ENCODE results near the gene PTPRJ.

Gene PTPRJ

DNA sequence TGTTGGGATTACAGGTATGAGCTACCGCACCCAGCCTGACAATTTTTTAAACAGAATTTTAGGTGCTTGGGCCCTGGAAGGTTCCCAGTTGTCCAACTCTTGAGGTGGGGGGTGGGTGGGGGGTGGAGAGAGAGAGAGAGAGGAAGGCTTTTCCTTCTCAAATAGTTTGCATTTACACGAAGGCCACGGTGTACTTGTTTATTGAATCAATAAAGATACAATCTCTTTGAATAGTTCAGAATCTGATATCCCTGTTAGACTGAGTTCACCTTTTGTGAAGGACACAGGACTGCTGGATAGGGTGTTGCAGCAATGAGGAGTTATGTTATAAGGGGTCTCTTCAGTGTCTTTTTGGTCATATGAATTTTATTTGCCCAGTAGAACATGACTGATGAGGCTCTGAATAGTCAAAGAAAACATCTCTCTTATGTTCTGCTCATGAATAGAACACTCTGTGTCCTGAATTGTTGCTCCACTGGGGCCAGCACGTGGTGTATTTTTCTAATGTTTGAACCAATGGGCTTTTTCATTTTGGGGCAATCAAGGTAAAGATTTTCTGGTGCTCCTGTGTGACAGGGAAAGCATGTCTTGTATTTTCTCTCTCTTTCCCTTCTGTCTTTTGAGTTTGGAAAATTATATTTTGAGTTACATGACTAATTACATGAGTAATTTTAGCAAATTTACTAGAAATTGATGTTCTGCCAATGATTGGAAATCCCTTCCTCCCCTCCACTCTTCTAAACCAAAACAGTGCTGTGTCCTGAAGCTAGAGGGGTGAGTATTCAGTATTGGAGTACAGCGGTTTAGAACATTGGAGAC is 61.7 kb downstream of the PTPRJ start:
- no peak for DNase-seq (ENCODE audit: low read depth)

GRCh38 chr11:48043111-48043990 is 63.0 kb downstream of the PTPRJ start:
- no peak for DNase-seq (ENCODE audit: low read depth)

DNA sequence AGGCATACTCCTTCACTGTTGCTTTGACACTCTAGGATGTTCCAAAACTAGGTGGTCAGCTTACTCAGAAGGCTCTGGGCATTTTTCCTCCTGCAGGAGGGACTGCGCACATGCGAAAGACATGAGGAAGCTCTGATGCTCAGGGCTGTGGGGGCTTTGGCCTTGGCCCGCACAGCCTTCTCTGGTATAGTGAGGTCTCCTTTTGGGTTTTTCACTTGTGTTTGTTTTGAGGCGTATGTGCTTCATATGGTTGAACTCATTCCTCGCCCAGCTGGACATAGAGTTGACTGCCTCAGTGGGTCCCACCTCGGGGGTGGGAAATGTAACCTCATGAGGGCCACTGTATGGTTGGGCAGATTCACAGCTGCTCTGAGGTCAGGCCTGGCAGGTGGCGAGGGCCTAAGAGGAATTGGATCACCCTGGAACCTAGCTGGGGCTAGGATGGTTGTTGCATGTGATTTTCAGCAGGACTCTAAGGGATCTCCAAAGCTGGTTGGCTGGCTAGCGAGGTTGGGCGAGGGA is 63.7 kb downstream of the PTPRJ start:
- DNase-seq (ENCODE audit: low read depth), result no peak

GRCh38 chr11:48044577-48044976 is 64.2 kb downstream of the PTPRJ start:
- DNase-seq (ENCODE audit: low read depth), result no peak

DNA sequence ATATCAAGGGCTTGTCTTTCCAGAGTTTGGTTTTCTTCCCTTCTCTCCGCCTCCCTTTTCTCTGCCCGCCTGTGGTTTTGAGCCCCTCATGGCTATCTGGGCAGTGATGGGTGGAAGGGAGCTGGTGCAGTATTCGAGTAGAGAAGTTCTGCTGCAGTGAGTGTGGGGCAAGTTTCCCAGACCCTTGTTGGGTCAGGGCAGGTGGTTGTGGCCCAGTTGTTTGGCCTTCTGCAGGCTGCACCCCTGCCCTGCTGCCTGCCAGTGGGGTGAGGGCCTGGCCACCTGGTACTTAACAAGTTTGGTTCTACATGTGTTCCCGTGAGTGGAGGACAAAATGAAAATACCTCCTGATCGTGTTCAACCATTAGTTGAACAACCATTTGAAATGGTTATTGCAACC is 65.2 kb downstream of the PTPRJ start:
- no peak for DNase-seq (ENCODE audit: low read depth)

GRCh38 chr11:48047616-48048015 is 67.3 kb downstream of the PTPRJ start:
- no peak for DNase-seq (ENCODE audit: low read depth)

DNA sequence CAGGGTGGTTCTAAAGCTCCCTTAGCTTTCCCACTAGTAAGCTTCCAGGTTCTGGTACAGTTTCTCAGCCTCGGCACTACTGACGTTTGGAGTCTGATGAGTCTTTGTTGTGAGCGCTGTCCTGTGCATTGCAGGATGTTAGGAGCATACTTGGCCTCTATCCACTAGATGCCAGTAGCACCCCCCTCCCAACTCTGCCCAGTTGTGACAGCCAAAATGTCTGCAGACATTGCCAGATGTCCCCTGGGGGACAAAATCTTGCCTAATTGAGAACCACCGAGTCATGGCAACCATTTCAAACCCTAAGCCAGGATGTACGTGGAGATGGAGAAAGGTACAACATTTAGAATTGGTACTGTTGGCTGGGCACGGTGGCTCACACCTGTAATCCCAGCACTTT is 68.7 kb downstream of the PTPRJ start:
- no peak for DNase-seq (ENCODE audit: low read depth)

DNA sequence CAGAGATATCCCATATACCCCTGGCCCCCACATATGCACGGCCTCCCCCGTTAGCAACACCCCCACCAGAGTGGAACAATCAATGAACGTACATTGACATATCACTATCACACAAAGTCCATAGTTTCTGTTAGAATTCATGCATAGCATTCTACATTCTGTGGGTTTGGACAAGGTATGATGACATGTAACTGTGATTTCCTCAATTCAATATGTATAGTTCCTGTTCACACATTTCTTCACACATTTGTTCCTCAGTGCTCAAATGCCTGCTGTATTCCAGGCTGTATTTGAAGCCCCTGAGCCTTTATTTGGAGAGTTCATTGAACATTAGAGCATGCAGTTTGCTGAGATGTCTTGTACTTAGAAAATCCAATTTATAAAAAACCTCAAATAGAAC is 69.9 kb downstream of the PTPRJ start:
- DNase-seq (ENCODE audit: low read depth), result no peak

GRCh38 chr11:48051217-48051830 is 71.0 kb downstream of the PTPRJ start:
- no peak for DNase-seq (ENCODE audit: low read depth)

DNA sequence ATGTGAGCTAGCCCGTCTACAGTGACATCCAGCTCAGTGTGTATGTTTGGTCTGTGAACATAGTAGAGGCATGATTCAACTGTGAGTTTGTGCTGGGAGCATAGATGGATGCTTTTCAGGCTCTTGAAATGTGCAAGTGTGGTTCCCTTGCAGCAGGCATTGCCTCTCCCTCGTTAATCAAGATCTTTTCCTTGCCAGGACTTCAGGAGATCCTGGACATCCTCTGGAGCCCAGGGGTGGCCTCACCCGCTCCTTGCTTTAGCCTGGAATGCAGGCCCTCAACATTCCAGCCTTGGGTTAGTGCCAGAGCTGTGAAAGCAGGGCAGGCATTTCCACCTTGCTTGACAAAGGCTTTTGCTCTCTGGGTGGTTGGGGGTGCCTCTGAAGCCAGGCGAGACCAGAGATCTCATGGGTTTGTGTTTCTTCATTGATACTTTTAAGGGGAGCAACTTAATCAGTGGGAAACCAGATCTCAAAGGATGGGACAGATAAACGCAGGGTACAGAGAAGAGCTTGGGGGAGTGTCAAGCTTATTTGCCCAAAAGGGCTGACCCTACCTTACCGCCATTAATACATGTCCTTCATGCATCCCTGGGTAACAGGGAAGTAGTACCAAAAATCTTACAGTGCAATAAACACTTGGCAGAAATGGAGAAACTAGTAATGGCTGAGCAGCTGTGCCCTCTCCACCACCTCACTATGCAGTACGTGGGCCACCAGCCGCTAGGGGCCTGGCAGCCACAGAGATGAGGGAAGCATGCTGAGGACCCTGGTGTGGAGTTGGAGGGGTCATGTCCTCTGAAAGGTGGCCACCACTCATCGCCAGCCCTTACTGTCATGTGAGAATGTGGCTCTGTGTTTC is 72.1 kb downstream of the PTPRJ start:
- no peak for DNase-seq (ENCODE audit: low read depth)

DNA sequence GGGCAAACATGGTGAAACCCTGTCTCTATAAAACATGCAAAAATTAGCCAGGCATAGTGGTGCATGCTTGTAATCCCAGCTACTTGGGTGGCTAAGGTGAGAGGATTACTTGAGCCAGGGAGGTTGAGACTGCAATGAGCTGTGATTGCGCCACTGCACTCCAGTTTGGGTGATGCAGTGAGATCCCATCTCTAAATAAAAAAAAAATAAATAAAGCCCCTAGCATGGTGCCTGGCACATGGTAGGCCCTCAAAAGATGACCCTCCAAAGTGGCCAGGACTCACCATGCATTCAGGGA is 74.6 kb downstream of the PTPRJ start:
- DNase-seq (ENCODE audit: low read depth), result no peak

GRCh38 chr11:48055292-48056132 is 75.2 kb downstream of the PTPRJ start:
- peak; percentile 19 for DNase-seq (ENCODE audit: low read depth)

DNA sequence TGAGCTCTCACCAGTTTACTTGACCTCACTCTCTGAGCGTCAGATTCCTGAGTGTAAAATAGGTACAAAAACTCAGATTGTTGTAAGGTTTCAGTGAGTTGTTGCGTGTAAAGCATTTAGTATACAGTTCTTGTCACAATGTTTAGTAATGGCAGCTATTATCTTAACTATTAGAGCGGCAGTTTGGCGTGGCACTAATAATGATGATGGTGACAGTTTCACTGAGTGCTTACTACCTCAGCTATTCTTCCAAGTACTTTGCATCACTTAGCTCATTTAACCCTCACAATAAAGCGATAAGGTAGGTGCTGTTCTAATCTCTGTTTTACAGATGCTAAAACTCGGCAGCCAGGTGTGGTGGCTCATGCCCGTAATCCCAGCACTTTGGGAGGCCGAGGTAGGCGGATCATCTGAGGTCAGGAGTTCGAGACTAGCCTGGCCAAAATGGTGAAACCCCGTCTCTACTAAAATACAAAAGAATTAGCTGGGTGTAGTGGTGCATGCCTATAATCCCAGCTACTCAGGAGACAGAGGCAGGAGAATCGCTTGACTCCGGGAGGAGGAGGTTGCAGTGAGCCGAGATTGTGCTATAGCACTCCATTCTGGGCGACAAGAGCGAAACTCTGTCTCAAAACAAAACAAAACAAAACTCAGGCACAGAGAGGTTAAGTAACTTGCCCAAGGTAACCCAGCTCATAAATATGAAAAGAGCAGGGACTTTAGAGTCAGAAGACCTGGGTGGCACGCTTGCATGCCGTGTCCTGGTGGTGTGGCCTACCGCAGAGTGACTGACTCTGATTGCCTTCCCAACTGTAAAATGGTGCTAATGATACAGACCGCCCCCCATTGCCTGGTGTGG is 76.2 kb downstream of the PTPRJ start:
- no peak for DNase-seq (ENCODE audit: low read depth)

GRCh38 chr11:48058064-48058463 is 77.7 kb downstream of the PTPRJ start:
- DNase-seq (ENCODE audit: low read depth), result no peak

DNA sequence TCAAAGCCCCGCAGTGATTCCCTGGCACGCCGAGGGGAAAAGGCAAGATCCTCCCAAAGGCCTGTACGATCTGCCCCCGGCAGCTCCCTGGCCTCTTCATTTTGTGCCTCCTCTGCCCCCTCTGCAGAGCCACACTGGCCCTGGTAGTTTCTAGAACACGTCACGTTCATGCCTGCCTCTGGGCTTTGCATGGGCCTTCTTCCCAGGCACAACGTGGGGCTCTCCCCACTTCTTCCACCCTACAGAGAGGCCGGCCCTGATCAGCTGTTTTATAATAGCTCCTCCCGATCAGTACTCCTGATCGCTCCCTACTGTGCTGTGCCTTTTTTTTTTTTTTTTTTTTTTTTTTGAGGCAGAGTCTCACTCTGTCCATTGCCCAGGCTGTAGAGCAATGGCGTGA is 78.4 kb downstream of the PTPRJ start:
- DNase-seq (ENCODE audit: low read depth), result no peak

- no peak for DNase-seq (ENCODE audit: low read depth)
Measured at GRCh38 chr11:48062649-48063048, 82.3 kb downstream of the PTPRJ start.

DNA sequence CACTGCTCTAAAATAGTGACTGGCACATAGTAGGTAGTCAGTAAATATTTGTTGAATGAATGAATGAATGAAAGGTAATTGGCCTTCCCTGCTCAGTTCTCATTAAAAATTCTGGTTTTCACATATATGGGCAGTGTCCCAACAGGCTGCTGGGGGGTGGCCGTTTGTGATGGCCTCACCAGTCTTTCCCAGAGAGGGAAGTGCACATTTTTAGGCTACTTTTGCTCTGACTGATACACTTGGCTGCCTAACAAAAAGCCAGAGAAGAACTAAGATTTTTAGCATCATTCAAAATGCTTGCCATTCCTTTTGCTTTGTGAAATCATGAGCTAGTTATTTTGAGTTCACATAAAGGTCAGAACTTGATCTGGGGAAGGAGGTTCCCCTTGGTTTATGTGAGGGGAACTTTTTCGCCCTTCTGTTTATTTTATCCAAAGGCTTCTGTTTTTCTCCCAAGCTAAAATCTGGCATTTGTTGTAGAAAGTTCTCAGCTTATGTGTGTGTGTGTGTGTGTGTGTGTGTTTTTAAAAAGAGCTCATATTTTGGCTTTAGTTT is 83.1 kb downstream of the PTPRJ start:
- DNase-seq (ENCODE audit: low read depth), result no peak

GRCh38 chr11:48064306-48064705 is 83.9 kb downstream of the PTPRJ start:
- no peak for DNase-seq (ENCODE audit: low read depth)
